ENCODE data around the gene ACOXL.

DNA sequence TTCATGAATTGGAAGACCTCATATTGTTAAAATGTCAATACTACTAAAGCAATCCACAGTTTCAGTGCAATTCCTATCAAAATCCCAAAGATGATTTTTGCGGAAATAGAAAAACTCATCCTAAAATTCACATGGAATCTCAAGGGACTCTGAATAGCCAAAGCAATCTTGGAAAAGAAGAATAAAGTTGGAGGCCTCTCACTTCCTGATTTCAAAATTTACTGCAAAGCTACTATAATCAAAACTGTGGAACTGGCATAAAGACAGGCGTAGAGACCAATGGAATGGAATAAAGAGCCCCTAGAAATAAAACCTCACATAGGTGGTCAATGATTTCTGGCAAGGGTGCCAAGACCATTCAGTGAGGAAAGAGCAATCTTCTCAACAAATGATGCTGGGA, 42.3 kb downstream of the ACOXL start:
- TF ChIP-seq, protein P1, sequence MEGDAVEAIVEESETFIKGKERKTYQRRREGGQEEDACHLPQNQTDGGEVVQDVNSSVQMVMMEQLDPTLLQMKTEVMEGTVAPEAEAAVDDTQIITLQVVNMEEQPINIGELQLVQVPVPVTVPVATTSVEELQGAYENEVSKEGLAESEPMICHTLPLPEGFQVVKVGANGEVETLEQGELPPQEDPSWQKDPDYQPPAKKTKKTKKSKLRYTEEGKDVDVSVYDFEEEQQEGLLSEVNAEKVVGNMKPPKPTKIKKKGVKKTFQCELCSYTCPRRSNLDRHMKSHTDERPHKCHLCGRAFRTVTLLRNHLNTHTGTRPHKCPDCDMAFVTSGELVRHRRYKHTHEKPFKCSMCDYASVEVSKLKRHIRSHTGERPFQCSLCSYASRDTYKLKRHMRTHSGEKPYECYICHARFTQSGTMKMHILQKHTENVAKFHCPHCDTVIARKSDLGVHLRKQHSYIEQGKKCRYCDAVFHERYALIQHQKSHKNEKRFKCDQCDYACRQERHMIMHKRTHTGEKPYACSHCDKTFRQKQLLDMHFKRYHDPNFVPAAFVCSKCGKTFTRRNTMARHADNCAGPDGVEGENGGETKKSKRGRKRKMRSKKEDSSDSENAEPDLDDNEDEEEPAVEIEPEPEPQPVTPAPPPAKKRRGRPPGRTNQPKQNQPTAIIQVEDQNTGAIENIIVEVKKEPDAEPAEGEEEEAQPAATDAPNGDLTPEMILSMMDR (IDR thresholded peaks at IDR 0.05), result no peak
- TF ChIP-seq POLR2A (IDR thresholded peaks at IDR 0.05), result no peak

Data from body of pancreas (tissue), 4 donors.